HG03460 (cell line): Measurements from ENCODE around the gene ZNF746.
"Not testable (repeated sequence)": the region's sequence is repeated elsewhere in the genome, so short reads cannot be mapped to it uniquely, and the experiment has no call there.

Experiments used
- ATAC-seq: cut with Tn5 transposase; IDR thresholded peaks from one replicate; pipeline ENCODE4 v1.9.1; 2021; ENCODE audit not compliant: unreplicated experiment

The ZNF746 gene

GRCh38 chr7:149459540-149460452 lies 37.8 kb downstream of the ZNF746 start:
- ATAC-seq: peak; percentile 24

- ATAC-seq: no peak
These were observed 38.4 kb downstream of the ZNF746 start for GRCh38 chr7:149459201-149459539.

GRCh38 chr7:149458235-149458634 lies 39.4 kb downstream of the ZNF746 start:
- ATAC-seq: no peak

GRCh38 chr7:149457766-149458165 lies 39.8 kb downstream of the ZNF746 start:
- no peak for ATAC-seq

GRCh38 chr7:149456506-149457421 lies 40.8 kb downstream of the ZNF746 start:
- no peak for ATAC-seq

- ATAC-seq: no peak
These were observed 42.2 kb downstream of the ZNF746 start for GRCh38 chr7:149455175-149455950.

GRCh38 chr7:149454750-149455149 lies 42.9 kb downstream of the ZNF746 start:
- no peak for ATAC-seq

GRCh38 chr7:149454006-149454405 lies 43.6 kb downstream of the ZNF746 start:
- ATAC-seq: no peak

- ATAC-seq: no peak
These were observed 46.8 kb downstream of the ZNF746 start for GRCh38 chr7:149450821-149451220.

GRCh38 chr7:149449897-149450296 lies 47.7 kb downstream of the ZNF746 start:
- no peak for ATAC-seq

- no peak for ATAC-seq
These were observed 48.6 kb downstream of the ZNF746 start for GRCh38 chr7:149448961-149449360.

GRCh38 chr7:149446026-149446425 lies 51.6 kb downstream of the ZNF746 start:
- ATAC-seq: not testable (repeated sequence)

- ATAC-seq: no peak
These were observed 53.3 kb downstream of the ZNF746 start for GRCh38 chr7:149444287-149444686.

GRCh38 chr7:149443523-149443922 lies 54.1 kb downstream of the ZNF746 start:
- no peak for ATAC-seq

- no peak for ATAC-seq
These were observed 54.7 kb downstream of the ZNF746 start for GRCh38 chr7:149442924-149443323.

- ATAC-seq: no peak
These were observed 57.4 kb downstream of the ZNF746 start for GRCh38 chr7:149440222-149440621.

GRCh38 chr7:149436358-149436757 lies 61.3 kb downstream of the ZNF746 start:
- no peak for ATAC-seq

GRCh38 chr7:149433124-149433523 lies 64.5 kb downstream of the ZNF746 start:
- no peak for ATAC-seq

- ATAC-seq: no peak
These were observed 65.4 kb downstream of the ZNF746 start for GRCh38 chr7:149432121-149432691.

- ATAC-seq: no peak
These were observed 66.0 kb downstream of the ZNF746 start for GRCh38 chr7:149431486-149432120.
